Stimulated activated CD4-positive, alpha-beta T cell treated with anti-CD3 and anti-CD28 coated beads, Interleukin-2, amount 100 ng/mL, for 48 hours (primary cell): ENCODE results near the gene TSPAN2.

Source experiments
- DNase-seq, 2 donors: peaks; one replicate each; pipeline ENCODE4 v3.0.0-alpha.2; 2020

TSPAN2 gene

GRCh38 chr1:115089420-115090185 is at the start of gene TSPAN2:
TSPAN2 (minus strand) TSS chr1:115089503; CDS start chr1:115089432, 71 bp downstream.
- DNase-seq: peak in 1 of 2 donors; percentile 42

- DNase-seq: peak; percentile 58 to 65
Observed at GRCh38 chr1:115138973-115139372, 49.7 kb upstream of the TSPAN2 start.

GRCh38 chr1:115138271-115138670 is 49.0 kb upstream of the TSPAN2 start:
- DNase-seq: no peak

- no peak for DNase-seq
Observed at GRCh38 chr1:115137191-115137590, 47.9 kb upstream of the TSPAN2 start.

- no peak for DNase-seq
Observed at GRCh38 chr1:115136706-115137105, 47.4 kb upstream of the TSPAN2 start.

- no peak for DNase-seq
Observed at GRCh38 chr1:115136106-115136505, 46.8 kb upstream of the TSPAN2 start.

GRCh38 chr1:115135681-115136080 is 46.4 kb upstream of the TSPAN2 start:
- no peak for DNase-seq

GRCh38 chr1:115134850-115135480 is 45.7 kb upstream of the TSPAN2 start:
- no peak for DNase-seq

- DNase-seq: no peak
Observed at GRCh38 chr1:115134231-115134630, 44.9 kb upstream of the TSPAN2 start.

- no peak for DNase-seq
Observed at GRCh38 chr1:115133440-115133839, 44.1 kb upstream of the TSPAN2 start.

GRCh38 chr1:115130786-115131185 is 41.5 kb upstream of the TSPAN2 start:
- DNase-seq: no peak

GRCh38 chr1:115129071-115129640 is 39.9 kb upstream of the TSPAN2 start:
- no peak for DNase-seq

- DNase-seq: no peak
Observed at GRCh38 chr1:115127539-115127938, 38.2 kb upstream of the TSPAN2 start.

GRCh38 chr1:115126516-115126915 is 37.2 kb upstream of the TSPAN2 start:
- no peak for DNase-seq

- DNase-seq: no peak
Observed at GRCh38 chr1:115123116-115123515, 33.8 kb upstream of the TSPAN2 start.

GRCh38 chr1:115121793-115122192 is 32.5 kb upstream of the TSPAN2 start:
- no peak for DNase-seq

GRCh38 chr1:115120296-115120695 is 31.0 kb upstream of the TSPAN2 start:
- no peak for DNase-seq

GRCh38 chr1:115118611-115119010 is 29.3 kb upstream of the TSPAN2 start:
- DNase-seq: no peak

GRCh38 chr1:115118086-115118485 is 28.8 kb upstream of the TSPAN2 start:
- DNase-seq: no peak

GRCh38 chr1:115117298-115117697 is 28.0 kb upstream of the TSPAN2 start:
- no peak for DNase-seq

GRCh38 chr1:115116512-115116911 is 27.2 kb upstream of the TSPAN2 start:
- no peak for DNase-seq

GRCh38 chr1:115115521-115116161 is 26.3 kb upstream of the TSPAN2 start:
- no peak for DNase-seq

- DNase-seq: no peak
Observed at GRCh38 chr1:115114308-115114707, 25.0 kb upstream of the TSPAN2 start.

GRCh38 chr1:115113766-115114165 is 24.5 kb upstream of the TSPAN2 start:
- no peak for DNase-seq
